Type B pancreatic cell (in vitro differentiated cells): ENCODE measurements around the gene ZNF341. TPM values are rescaled to one million over a fixed set of nuclear protein-coding genes. Genes with fewer than 3 reads are reported as not detected.

ENCODE experiments used
- DNase-seq: peaks from one replicate; pipeline ENCODE4 v3.0.0; 2021; ENCODE audit warnings: mixed read lengths; ENCODE audit not compliant: unreplicated experiment; ENCODE audit errors: extremely low spot score
- H3K27ac Mint-ChIP-seq: 2 replicates; pipeline ENCODE4 v1.8.0; 2021; ENCODE audit warnings: mild to moderate bottlenecking, mixed read lengths
- H3K27me3 Mint-ChIP-seq: 2 replicates; pipeline ENCODE4 v1.8.0; 2021; ENCODE audit warnings: mixed read lengths
- H3K36me3 Mint-ChIP-seq: 2 replicates; pipeline ENCODE4 v1.8.0; 2021; ENCODE audit warnings: mixed read lengths
- H3K4me1 Mint-ChIP-seq: one replicate; pipeline ENCODE4 v1.8.0; 2021; ENCODE audit warnings: mixed read lengths; ENCODE audit not compliant: unreplicated experiment
- H3K4me3 Mint-ChIP-seq: 2 replicates; pipeline ENCODE4 v1.8.0; 2021; ENCODE audit warnings: mild to moderate bottlenecking, mixed read lengths
- H3K9me3 Mint-ChIP-seq: 2 replicates; pipeline ENCODE4 v1.8.0; 2021; ENCODE audit warnings: mixed read lengths
- total RNA-seq: library from RNA; stranded (reverse); gene quantifications from 2 replicates; pipeline ENCODE4 v1.2.1, GENCODE V29; 2021; ENCODE audit warnings: low replicate concordance
- TF ChIP-seq, protein P1 (sequence below): fragments of 200-600 bp; sonication (generic); conservative IDR thresholded peaks from 2 replicates; pipeline ENCODE4 v1.5.0; 2021; ENCODE audit warnings: antibody characterized with exemption, mild to moderate bottlenecking

Gene ZNF341
- total RNA-seq, 1 donor from 2014 or later, result 4.6 TPM

DNA sequence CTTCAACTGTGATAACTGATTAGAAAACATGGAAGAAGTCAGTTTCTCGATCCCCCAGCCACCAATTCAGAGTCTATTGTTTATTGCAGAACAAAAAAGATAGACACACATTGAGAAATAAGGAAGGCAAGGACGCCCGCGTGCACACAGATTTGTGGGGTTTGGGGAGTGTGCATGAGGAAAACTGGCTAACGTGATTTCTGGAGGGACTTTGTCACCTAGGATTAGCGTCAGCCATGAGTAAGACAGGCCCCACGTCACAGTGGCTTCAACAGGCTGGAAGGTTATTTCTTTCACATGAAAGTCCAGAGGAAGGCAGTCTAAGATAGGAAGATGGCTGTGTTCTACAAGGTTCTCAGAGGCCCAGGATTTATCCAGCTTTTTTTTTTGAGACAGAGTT lies 7.7 kb downstream of the ZNF341 start:
- peaks cover 18% of the 10 kb centered on the region for H3K36me3 Mint-ChIP-seq
- DNase-seq, result no peak
- peaks cover 15% of the 10 kb centered on the region for H3K9me3 Mint-ChIP-seq
- peaks cover under 1% of the 10 kb centered on the region for H3K4me1 Mint-ChIP-seq
- no peak overlapping the region for H3K27ac Mint-ChIP-seq
- TF ChIP-seq, protein P1, sequence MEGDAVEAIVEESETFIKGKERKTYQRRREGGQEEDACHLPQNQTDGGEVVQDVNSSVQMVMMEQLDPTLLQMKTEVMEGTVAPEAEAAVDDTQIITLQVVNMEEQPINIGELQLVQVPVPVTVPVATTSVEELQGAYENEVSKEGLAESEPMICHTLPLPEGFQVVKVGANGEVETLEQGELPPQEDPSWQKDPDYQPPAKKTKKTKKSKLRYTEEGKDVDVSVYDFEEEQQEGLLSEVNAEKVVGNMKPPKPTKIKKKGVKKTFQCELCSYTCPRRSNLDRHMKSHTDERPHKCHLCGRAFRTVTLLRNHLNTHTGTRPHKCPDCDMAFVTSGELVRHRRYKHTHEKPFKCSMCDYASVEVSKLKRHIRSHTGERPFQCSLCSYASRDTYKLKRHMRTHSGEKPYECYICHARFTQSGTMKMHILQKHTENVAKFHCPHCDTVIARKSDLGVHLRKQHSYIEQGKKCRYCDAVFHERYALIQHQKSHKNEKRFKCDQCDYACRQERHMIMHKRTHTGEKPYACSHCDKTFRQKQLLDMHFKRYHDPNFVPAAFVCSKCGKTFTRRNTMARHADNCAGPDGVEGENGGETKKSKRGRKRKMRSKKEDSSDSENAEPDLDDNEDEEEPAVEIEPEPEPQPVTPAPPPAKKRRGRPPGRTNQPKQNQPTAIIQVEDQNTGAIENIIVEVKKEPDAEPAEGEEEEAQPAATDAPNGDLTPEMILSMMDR, result no peak
- no peaks in the 10 kb centered on the region for H3K27me3 Mint-ChIP-seq
- no peak overlapping the region for H3K4me3 Mint-ChIP-seq

DNA sequence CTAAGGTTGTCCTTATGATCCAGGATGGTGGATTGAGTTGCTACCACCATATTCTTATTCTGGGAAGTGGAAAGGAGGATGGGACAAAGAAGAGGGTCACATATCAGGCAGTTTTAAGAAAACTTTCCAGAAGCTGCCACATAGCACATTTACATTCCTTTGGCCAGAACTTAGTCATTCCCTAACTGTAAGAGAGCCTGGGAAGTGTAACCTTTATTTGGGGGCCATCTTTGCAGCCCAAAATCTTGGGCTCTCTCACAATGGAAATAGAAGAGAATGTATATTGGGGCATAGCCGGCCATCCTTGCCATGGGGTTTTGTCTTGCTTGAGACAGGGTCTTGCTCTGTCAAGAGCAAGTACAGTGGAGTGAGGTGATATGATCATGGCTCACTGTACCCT lies 8.4 kb downstream of the ZNF341 start:
- TF ChIP-seq, protein P1, result no peak
- no peak for DNase-seq
- Mint-ChIP-seq H3K27ac (no peak overlapping the region), H3K36me3 (peaks cover 20% of the 10 kb centered on the region), H3K9me3 (peaks cover 15% of the 10 kb centered on the region), H3K4me1 (no peaks in the 10 kb centered on the region), H3K4me3 (no peak overlapping the region), H3K27me3 (no peaks in the 10 kb centered on the region)

DNA sequence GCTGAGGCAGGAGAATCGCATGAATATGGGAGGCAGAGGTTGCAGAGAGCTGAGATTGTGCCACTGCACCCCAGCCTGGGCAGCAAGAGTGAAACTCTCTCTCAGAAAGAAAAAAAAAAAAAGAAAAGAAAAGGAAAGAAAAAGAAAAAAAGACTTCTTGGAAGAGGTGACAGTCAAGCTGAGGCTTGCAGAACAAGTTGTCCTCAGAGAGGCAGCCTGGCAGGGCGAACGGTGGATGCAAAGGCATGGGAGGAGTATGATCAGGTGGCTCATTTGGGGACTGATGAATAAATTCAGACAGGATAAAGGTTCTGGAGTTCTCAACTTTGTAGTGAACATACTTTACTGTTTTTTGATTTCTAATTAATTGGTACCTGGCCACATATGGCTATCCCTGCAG lies 12.4 kb downstream of the ZNF341 start:
- Mint-ChIP-seq H3K27me3 (no peaks in the 10 kb centered on the region), H3K27ac (peak overlapping the region; percentile 61), H3K4me3 (no peak overlapping the region), H3K9me3 (no peaks in the 10 kb centered on the region), H3K36me3 (peaks cover 13% of the 10 kb centered on the region), H3K4me1 (no peaks in the 10 kb centered on the region)
- TF ChIP-seq, protein P1, result no peak
- no peak for DNase-seq

DNA sequence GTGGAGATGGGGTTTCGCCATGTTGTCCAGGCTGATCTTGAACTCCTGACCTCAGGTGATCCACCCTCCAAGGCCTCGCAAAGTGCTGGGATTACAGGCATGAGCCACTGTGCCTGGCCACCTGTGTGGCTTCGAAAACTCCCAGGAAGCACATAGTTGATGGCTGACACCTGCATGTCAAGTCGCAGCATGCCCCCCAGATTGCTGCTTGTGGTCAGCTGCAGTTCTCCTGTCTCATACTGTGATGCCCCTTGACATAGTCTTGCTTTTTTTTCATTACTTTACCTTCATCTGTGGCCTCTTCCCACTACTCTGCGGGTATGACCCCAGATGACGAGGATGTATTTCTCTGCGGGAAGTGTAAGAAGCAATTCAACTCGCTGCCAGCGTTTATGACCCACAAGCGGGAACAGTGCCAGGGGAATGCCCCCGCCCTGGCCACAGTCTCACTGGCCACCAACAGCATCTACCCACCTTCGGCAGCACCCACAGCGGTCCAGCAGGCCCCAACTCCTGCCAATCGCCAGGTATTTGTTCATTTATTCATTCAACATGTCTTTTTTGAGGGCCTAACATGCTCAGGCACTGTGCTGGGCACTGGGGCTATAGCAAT lies 13.1 kb downstream of the ZNF341 start:
- Mint-ChIP-seq H3K27ac (no peak overlapping the region), H3K4me3 (no peak overlapping the region), H3K4me1 (no peaks in the 10 kb centered on the region), H3K36me3 (peaks cover 13% of the 10 kb centered on the region), H3K9me3 (no peaks in the 10 kb centered on the region), H3K27me3 (no peaks in the 10 kb centered on the region)
- TF ChIP-seq, protein P1, result no peak
- DNase-seq, result no peak

DNA sequence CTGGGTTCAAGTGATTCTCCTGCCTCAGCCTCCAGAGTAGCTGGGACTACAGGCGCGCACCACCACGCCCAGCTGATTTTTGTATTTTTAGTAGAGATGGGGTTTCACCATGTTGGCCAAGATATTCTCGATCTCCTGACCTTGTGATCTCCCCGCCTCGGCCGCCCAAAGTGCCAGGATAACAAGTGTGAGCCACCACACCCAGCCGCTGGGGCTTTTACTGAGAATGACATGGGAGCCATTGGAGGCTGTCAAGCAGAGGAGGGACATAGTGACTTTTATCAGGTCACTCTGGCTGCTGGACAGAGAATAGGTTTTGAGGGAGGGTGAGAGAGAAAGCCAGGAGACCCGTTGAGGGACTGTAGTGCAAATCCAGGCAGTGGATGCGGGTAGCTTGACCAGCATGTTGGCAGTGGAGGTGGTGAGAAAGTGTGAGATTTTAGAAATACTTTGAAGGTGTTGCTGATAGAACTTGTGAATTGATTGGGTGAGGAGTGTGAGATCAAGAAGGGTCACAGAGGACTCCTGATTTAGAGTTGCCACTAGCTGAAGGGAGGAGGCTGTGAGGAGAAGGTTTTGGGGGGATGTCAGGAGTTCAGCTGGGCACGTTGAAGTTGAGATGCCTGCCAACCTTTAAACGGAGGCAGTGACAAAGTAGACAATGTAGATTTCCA lies 14.7 kb downstream of the ZNF341 start:
- TF ChIP-seq, protein P1, result no peak
- H3K4me3 Mint-ChIP-seq, result no peak overlapping the region
- H3K27ac Mint-ChIP-seq, result no peak overlapping the region
- H3K36me3 Mint-ChIP-seq, result peaks cover 13% of the 10 kb centered on the region
- no peaks in the 10 kb centered on the region for H3K4me1 Mint-ChIP-seq
- H3K27me3 Mint-ChIP-seq, result no peaks in the 10 kb centered on the region
- H3K9me3 Mint-ChIP-seq, result no peaks in the 10 kb centered on the region
- no peak for DNase-seq
